ENCODE data around the gene UCN.
"Not testable (repeated sequence)": the region's sequence is repeated elsewhere in the genome, so short reads cannot be mapped to it uniquely, and the experiment has no call there.

UCN gene

DNA sequence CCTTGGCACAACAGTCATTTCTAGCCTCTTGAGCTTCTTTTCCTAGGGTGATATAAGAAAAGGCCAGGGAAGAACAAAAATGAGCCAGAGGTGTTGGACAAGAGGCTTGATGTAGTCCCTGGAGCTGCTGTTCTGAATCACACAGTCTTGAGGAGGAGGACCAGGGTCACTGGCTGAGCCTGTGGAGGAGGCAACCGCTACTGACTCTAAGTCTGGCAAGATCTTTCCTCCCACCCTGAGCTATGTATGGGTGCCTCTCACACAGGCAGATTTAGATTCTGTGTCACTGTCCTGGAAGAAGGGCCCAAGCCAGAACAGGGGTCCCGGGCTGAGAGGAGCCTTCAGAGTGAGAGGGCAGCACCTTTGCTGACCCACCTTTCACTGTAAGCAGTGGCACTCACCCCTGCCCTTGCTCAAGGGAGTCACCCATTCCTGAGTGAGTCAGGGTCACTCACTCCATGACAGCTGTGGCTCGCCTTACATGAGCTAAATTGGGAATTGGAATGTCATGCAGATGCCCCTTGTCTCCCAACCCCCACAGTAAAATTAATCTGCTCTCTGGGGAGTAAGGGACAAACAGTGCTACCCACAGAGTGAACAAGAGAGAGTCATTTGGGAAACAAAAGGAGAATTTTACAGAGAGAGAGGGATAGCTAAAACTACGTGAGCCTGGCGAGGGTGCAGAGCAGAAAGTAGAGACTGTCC, 26.2 kb downstream of the UCN start, which contains the start of gene TRIM54:
Gene TRIM54 (plus strand): TSS at position 575 of the 705 bp plus-strand sequence. CDS start 303 bp downstream, outside the sequence.
- DNase-seq: no peak

GRCh38 chr2:27281442-27281841, 26.8 kb downstream of the UCN start:
- DNase-seq: no peak

GRCh38 chr2:27280826-27281225, 27.4 kb downstream of the UCN start:
- no peak for DNase-seq

DNA sequence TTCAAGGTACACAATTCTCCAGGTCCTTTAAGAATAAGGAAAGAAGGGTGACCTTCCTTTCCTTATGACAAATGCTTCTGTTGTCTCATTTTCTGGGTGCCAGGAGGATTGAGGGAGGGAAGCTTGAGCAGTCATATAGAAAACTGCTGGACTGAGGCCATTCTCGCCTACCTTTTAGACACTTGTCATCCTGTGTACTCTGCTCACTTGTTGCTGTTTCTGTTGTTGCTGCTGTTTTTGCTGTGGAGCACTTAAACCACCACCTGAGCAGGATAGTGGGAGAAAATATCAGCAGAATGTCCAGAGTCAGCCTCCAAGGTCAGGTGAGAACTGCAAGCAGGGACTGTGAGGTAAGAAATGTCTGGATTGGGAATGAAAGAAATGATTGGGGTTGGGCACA, 30.2 kb downstream of the UCN start:
- no peak for DNase-seq

DNA sequence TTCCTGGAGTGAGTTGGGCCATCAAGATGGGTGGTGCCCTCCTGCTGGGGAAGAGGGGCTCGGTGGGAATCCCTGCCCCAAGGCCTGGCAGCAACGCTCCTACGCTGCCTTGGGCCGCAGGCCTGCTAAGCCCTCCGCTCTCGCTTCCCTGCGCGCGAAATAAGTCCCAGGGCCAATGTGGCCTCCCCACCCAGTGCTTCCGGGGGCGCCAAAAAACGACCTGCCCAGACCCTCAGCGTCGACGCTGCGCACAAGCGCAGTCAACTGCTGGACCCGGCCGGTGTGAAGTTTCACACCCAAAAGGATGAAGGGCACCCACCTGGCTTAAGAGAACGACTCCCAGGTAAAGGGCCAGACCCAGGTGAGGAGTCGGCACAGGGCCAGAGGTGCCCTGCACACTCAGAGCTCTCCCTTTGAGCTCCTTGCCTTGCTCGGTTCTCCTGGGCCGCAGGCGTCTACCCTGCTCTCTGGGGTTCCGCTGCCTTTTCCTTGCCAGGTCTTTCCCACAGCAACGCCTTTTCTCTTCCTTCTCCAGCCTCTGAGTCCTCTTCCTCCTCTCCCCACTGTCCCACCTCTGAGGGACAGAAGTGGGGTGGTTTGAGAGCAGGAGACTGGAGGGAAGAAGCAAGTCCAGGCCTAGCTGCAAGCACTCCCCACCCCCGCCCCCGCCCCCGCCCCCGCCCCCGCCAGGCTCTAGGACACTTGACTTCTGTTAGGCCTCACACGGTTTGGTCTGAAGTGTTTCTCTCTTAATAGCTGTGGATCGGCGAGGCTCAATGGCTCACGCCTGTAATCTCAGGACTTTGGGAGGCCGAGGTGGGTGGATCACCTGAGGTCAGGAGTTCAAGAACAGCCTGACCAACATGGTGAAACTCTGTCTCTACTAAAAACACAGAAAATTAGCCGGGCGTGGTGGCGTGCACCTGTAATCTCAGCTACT, 32.8 kb downstream of the UCN start, which contains the start of gene DNAJC5G:
Gene DNAJC5G (plus strand): TSS at position 223 of the 940 bp plus-strand sequence. CDS start 1,296 bp downstream, outside the sequence.
- DNase-seq: no peak

GRCh38 chr2:27272537-27273522, 35.4 kb downstream of the UCN start:
- DNase-seq: not testable (repeated sequence)

DNA sequence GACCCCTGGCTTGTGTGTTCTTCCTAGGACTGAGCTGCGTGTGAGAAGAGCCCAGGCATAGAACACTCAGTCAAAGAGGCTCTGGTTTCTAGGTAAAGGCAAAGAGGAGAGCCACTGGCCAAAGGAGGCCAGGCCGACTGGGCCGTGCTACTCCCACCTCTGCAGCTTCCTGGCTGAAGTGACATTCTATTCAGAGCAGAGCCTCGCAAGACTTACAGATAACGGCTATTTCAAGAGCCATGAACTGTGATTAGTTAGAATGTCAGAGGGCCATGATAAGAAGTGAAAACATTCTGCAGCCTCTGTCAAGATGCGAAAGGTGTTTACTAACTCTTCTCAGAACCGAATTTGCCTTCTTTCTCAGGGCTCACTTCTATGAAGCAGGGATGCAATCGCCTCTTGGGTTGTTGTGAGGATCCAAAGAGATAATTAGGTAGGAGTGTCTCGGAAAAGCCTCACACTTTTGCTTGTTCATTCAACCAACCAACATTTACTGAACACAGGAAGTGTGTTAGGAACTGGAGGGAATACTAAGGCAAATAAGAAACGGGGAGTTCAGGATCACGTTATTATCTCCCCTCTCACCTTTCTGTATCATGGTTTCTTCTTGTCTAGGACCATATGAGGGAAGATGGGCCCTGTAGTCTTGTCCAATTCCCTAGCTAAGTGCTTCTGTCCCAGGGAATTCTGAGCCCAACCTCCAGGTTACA, 36.5 kb downstream of the UCN start:
- no peak for DNase-seq

GRCh38 chr2:27270670-27271069, 37.6 kb downstream of the UCN start:
- no peak for DNase-seq

DNA sequence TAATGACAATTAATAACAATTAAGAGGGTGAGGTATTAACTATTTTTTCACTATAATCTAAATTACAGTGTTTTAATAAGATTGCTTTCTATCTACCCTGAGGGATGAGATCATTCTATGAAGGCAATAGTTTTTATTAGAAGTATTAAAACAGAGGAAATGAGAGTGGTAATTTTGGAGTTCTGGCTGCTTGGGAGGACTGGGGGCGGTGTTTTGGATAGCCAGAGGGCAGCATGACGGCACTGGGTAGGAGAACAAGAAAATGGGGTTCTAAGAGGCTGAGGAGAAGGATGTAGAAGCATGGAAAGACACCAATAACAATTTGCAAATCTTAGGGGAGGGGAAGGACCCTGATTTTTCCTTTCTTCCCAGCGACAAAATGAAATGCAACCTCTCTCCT, 38.1 kb downstream of the UCN start:
- no peak for DNase-seq

- not testable (repeated sequence) for DNase-seq
These were observed 39.9 kb downstream of the UCN start for GRCh38 chr2:27268296-27268695.

- DNase-seq: no peak
These were observed 42.7 kb downstream of the UCN start for GRCh38 chr2:27265536-27265870.

GRCh38 chr2:27264753-27265535, 43.3 kb downstream of the UCN start:
- DNase-seq: peak; percentile 41

GRCh38 chr2:27264253-27264752, 43.9 kb downstream of the UCN start:
- no peak for DNase-seq

DNA sequence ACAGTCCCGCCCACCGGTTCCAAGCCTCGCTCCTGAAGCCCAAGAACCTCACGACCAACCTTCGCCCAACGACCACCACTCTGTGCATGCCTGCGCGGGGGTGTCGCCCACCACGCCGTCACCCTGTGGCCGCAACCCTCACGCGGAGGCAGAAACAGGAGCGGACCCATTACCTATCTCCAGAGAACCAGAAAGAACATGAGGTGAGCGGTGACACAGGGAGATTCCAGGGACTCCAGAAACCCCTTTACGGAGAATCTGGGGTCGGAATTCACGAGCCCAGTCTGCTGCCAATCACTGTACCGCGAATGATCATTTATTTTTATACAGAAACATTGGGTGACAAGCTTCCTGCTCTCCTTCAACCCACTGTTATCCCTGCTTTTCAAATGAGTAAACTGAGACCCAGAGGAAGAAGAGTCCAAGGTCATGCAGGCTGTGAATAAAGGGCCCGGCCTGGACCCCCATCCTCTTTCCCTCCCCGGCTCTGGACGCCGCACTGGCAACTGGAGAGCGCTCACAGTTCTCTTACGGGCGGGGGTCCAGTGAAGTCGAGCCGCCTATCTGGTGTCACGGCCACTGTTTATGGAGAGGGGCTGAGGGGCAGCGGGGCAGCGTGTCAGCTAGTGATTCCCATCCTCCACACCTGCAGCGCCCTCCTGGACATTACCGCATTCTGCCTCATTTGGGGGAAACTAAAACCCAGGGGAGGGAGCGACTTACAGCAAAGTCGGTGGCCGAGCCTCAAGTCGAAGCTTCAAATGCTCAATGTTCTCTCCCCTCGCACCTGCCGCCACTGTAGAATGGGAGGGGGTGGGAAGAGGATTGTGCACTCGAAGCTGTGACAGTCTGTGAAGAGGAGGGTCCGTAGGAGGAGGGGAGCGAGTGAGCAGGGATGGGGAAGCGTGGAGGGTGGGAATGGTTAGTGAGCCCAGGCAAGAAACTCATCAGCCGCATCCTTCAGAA, 44.7 kb downstream of the UCN start:
- DNase-seq: no peak

- peak; percentile 54 for DNase-seq
These were observed 45.6 kb downstream of the UCN start, which contains the start of gene SLC30A3 for GRCh38 chr2:27262379-27263286. TSS of gene SLC30A3 (minus strand) at chr2:27263047. CDS start at chr2:27262906, 141 bp downstream.

GRCh38 chr2:27261926-27262298, 46.3 kb downstream of the UCN start:
- no peak for DNase-seq

DNA sequence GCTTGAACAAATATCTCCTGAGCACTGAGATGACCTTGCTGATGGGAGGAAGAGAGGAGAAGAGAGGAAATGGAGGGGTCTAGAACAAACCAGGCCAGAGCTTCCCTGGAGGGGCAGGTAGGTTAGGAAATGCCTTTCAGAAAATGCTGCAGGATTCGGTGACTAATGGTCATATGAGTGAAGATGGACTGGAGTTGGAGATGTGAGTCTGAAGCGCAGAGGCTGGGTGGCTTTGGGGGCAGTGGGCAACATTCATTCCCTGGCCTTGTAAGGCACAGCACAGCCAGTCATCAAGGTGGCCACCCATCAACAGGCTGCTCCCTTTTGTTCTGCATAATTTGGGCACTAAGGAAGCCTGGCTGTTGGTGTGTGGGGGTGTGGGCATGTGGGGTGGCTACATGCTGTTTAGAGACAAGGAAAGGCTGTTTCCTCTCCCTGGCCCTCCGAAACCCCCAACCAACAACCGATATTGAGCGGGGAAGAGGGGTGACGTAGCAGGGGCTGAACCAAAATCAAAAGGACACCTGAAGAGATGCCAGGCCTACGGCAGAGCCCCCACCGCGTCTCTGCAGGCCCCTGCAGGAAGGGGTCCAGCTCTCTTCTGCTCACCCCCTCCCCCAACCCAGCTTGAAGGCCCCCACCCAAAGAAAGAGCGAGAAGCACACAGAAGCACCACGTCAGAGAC, 46.9 kb downstream of the UCN start:
- no peak for DNase-seq

- no peak for DNase-seq
These were observed 50.2 kb downstream of the UCN start for GRCh38 chr2:27258051-27258450.

All from stimulated activated naive CD4-positive, alpha-beta T cell treated with Interleukin-2 at 50 U/mL for 16 hours (primary cell).